ENCODE results near the gene MPHOSPH10.
"Not testable (repeated sequence)": the region's sequence is repeated elsewhere in the genome, so short reads cannot be mapped to it uniquely, and the experiment has no call there.

- TF ChIP-seq CTCF (conservative IDR thresholded peaks at IDR 0.05 in 1 of 2, IDR thresholded peaks at IDR 0.05 in 1 of 2; ENCODE audit: extremely low read depth in 1 of 2, insufficient read depth in 1 of 2, low read depth in 1 of 2, low read length in 2 of 2); EZH2 (IDR thresholded peaks at IDR 0.05; ENCODE audit: borderline replicate concordance, low read length): not testable (repeated sequence)
Observed at GRCh38 chr2:71091808-71092207, 38.6 kb upstream of the MPHOSPH10 start.
